ENCODE results near the gene LFNG.

The LFNG gene

GRCh38 chr7:2576742-2577491 lies 57.3 kb downstream of the LFNG start:
- no peak for DNase-seq

Data from NCI-H2029 (cell line).